HEK293 (cell line): ENCODE data around the gene TACC2.

Experiments used
- CTCF ChIA-PET: fragments of 350-600 bp; formaldehyde crosslinking; extraction: SDS; loops from one replicate; lab custom pipeline; 2021; ENCODE audit warnings: antibody characterized with exemption; lab: Yijun Ruan, JAX
- POLR2A ChIA-PET: fragments of 300-600 bp; formaldehyde crosslinking; extraction: SDS; loops from one replicate; lab custom pipeline; 2020; ENCODE audit warnings: antibody characterized with exemption, inconsistent platforms; lab: Yijun Ruan, JAX
- H3K27ac ChIP-seq: fragments of 200-500 bp; sonication (Bioruptor generic); 2 replicates; pipeline ENCODE4 v1.5.1; 2014; ENCODE audit warnings: low read depth, low read length, control low read depth, inconsistent platforms; ENCODE audit errors: extremely low read depth
- H3K36me3 ChIP-seq, 2 experiments: fragments of 200-500 bp in 1 of 2; sonication (Bioruptor generic) in 1 of 2; 1 replicate in 1 of 2; 2 replicates in 1 of 2; pipeline ENCODE4 v1.5.1; 2014 to 2017; ENCODE audit warnings: inconsistent platforms in 2 of 2, low read length in 2 of 2; ENCODE audit not compliant: control insufficient read depth in 2 of 2, insufficient read depth in 1 of 2
- H3K4me1 ChIP-seq: fragments of 200-500 bp; sonication (Bioruptor generic); 2 replicates; pipeline ENCODE4 v1.5.1; 2014; ENCODE audit warnings: mild to moderate bottlenecking, low read length, inconsistent platforms; ENCODE audit not compliant: control insufficient read depth, insufficient read depth
- H3K4me3 ChIP-seq: 2 replicates; pipeline ENCODE4 v1.5.1; 2011; ENCODE audit warnings: low read depth, mild to moderate bottlenecking, control low read depth, low read length, moderate library complexity
- H3K9me3 ChIP-seq: fragments of 200-500 bp; sonication (Bioruptor generic); 2 replicates; pipeline ENCODE4 v1.5.1; 2014; ENCODE audit warnings: low read depth, low read length, inconsistent platforms; ENCODE audit not compliant: control insufficient read depth, insufficient read depth
- ATF2 ChIP-seq: fragments of 450-650 bp; formaldehyde crosslinking; IDR thresholded peaks from 2 replicates; pipeline ENCODE4 v1.5.1; 2016; ENCODE audit warnings: missing biosample characterization, missing genetic modification characterization, low read depth
- GLI2 ChIP-seq: fragments of 450-650 bp; formaldehyde crosslinking; IDR thresholded peaks from 2 replicates; pipeline ENCODE4; 2017; ENCODE audit warnings: missing biosample characterization, missing genetic modification characterization, low read depth, borderline replicate concordance
- MZF1 ChIP-seq: fragments of 450-650 bp; formaldehyde crosslinking; IDR thresholded peaks from 2 replicates; pipeline ENCODE4 v1.5.1; 2017; ENCODE audit warnings: missing biosample characterization, missing genetic modification characterization, borderline replicate concordance
- OVOL3 ChIP-seq: fragments of 450-650 bp; formaldehyde crosslinking; IDR thresholded peaks from 2 replicates; pipeline ENCODE4 v1.5.1; 2016; ENCODE audit warnings: missing biosample characterization, missing genetic modification characterization
- PRDM2 ChIP-seq: fragments of 450-650 bp; formaldehyde crosslinking; IDR thresholded peaks from 2 replicates; pipeline ENCODE4 v1.5.1; 2016; ENCODE audit warnings: missing biosample characterization, missing genetic modification characterization, borderline replicate concordance
- TRIM28 ChIP-seq: IDR thresholded peaks from 2 replicates; pipeline ENCODE4 v1.6.1; 2011; ENCODE audit warnings: low read length, control low read depth, borderline replicate concordance
- ZBTB26 ChIP-seq: fragments of 450-650 bp; formaldehyde crosslinking; optimal IDR thresholded peaks from 2 replicates; pipeline ENCODE3; 2016; ENCODE audit warnings: missing biosample characterization, mild to moderate bottlenecking, missing genetic modification characterization
- ZBTB48 ChIP-seq: fragments of 450-650 bp; formaldehyde crosslinking; IDR thresholded peaks from 2 replicates; pipeline ENCODE4 v1.5.1; 2016; ENCODE audit warnings: missing biosample characterization, missing genetic modification characterization
- ZBTB6 ChIP-seq: fragments of 450-650 bp; formaldehyde crosslinking; IDR thresholded peaks from 2 replicates; pipeline ENCODE4 v1.5.1; 2017; ENCODE audit warnings: missing biosample characterization, missing genetic modification characterization
- ZFP41 ChIP-seq: fragments of 450-650 bp; formaldehyde crosslinking; IDR thresholded peaks from 2 replicates; pipeline ENCODE4 v1.5.1; 2016; ENCODE audit warnings: missing biosample characterization, missing genetic modification characterization, borderline replicate concordance
- ZNF112 ChIP-seq: fragments of 450-650 bp; formaldehyde crosslinking; IDR thresholded peaks from 2 replicates; pipeline ENCODE4 v1.5.0; 2017; ENCODE audit warnings: missing biosample characterization, missing genetic modification characterization
- ZNF121 ChIP-seq: fragments of 450-650 bp; formaldehyde crosslinking; IDR thresholded peaks from 2 replicates; pipeline ENCODE4 v1.5.1; 2016; ENCODE audit warnings: missing biosample characterization, missing genetic modification characterization
- ZNF146 ChIP-seq: fragments of 450-650 bp; formaldehyde crosslinking; IDR thresholded peaks from 2 replicates; pipeline ENCODE4 v1.5.1; 2016; ENCODE audit warnings: missing biosample characterization, missing genetic modification characterization
- ZNF16 ChIP-seq: fragments of 450-650 bp; formaldehyde crosslinking; IDR thresholded peaks from 2 replicates; pipeline ENCODE4 v1.5.1; 2016; ENCODE audit warnings: low read depth, missing biosample characterization, missing genetic modification characterization
- ZNF169 ChIP-seq: fragments of 450-650 bp; formaldehyde crosslinking; IDR thresholded peaks from 2 replicates; pipeline ENCODE4 v1.5.1; 2016; ENCODE audit warnings: missing biosample characterization, missing genetic modification characterization
- ZNF18 ChIP-seq: fragments of 450-650 bp; formaldehyde crosslinking; IDR thresholded peaks from 2 replicates; pipeline ENCODE4 v1.5.1; 2016; ENCODE audit warnings: missing biosample characterization, missing genetic modification characterization
- ZNF366 ChIP-seq: fragments of 450-650 bp; formaldehyde crosslinking; conservative IDR thresholded peaks from 2 replicates; pipeline ENCODE4 v1.5.1; 2016; ENCODE audit warnings: missing biosample characterization, missing genetic modification characterization
- ZNF394 ChIP-seq: fragments of 450-650 bp; formaldehyde crosslinking; IDR thresholded peaks from 2 replicates; pipeline ENCODE4 v1.5.1; 2016; ENCODE audit warnings: missing biosample characterization, missing genetic modification characterization, mild to moderate bottlenecking, moderate library complexity, borderline replicate concordance
- ZNF433 ChIP-seq: fragments of 450-650 bp; formaldehyde crosslinking; IDR thresholded peaks from 2 replicates; pipeline ENCODE4 v1.5.1; 2016; ENCODE audit warnings: missing biosample characterization, missing genetic modification characterization, low read depth
- ZNF529 ChIP-seq: fragments of 450-650 bp; formaldehyde crosslinking; IDR thresholded peaks from 2 replicates; pipeline ENCODE4 v1.5.1; 2017; ENCODE audit warnings: missing genetic modification characterization, missing biosample characterization; ENCODE audit not compliant: insufficient replicate concordance
- ZNF560 ChIP-seq: fragments of 450-650 bp; formaldehyde crosslinking; IDR thresholded peaks from 2 replicates; pipeline ENCODE4 v1.5.1; 2017; ENCODE audit warnings: missing biosample characterization, missing genetic modification characterization, borderline replicate concordance
- ZNF561 ChIP-seq: fragments of 450-650 bp; IDR thresholded peaks from 2 replicates; pipeline ENCODE4 v1.5.1; 2018; ENCODE audit warnings: missing biosample characterization, missing genetic modification characterization, borderline replicate concordance
- ZNF629 ChIP-seq: fragments of 450-650 bp; formaldehyde crosslinking; IDR thresholded peaks from 2 replicates; pipeline ENCODE4 v1.5.1; 2017; ENCODE audit warnings: missing biosample characterization, missing genetic modification characterization
- ZNF76 ChIP-seq: fragments of 450-650 bp; formaldehyde crosslinking; IDR thresholded peaks from 2 replicates; pipeline ENCODE4; 2016; ENCODE audit warnings: low read depth, missing biosample characterization, missing genetic modification characterization, borderline replicate concordance

Gene TACC2

GRCh38 chr10:122097935-122098334 is 109.0 kb downstream of the TACC2 start:
- CTCF ChIA-PET = interaction anchor here (1.1 to 1.6 kb wide), 4 partner anchors 14 to 47 kb away, joined by 3 to 6 read pairs (median 4); no protein-coding TSS in a partner anchor
- no peaks in the 10 kb centered on the region for H3K9me3 ChIP-seq
- TF ChIP-seq ZNF629 (no peak), ZNF433 (tag by site-specific recombination) (no peak), ZBTB6 (tag by site-specific recombination) (no peak), ZBTB26 (tag by site-specific recombination) (no peak), ZNF16 (tag by site-specific recombination) (no peak), ZNF169 (tag by site-specific recombination) (no peak), ZNF76 (tag by site-specific recombination) (no peak), ATF2 (tag by site-specific recombination) (no peak), MZF1 (tag by site-specific recombination) (no peak), ZNF121 (tag by site-specific recombination) (no peak), PRDM2 (no peak), TRIM28 (no peak), ZNF146 (tag by site-specific recombination) (no peak)
- TF ChIP-seq, all 188 proteins: peak for 0
- H3K4me1 ChIP-seq = peaks cover 4% of the 10 kb centered on the region
- POLR2A ChIA-PET = interaction anchor here (1.2 kb wide), 1 partner anchor 25 kb away, joined by 3 read pairs; no protein-coding TSS in a partner anchor
- H3K27ac ChIP-seq = no peak overlapping the region
- no peaks in the 10 kb centered on the region for H3K36me3 ChIP-seq
- no peak overlapping the region for H3K4me3 ChIP-seq

GRCh38 chr10:122098924-122099323 is 110.0 kb downstream of the TACC2 start:
- Histone ChIP-seq H3K4me1 (peaks cover 4% of the 10 kb centered on the region), H3K9me3 (no peaks in the 10 kb centered on the region), H3K36me3 (no peaks in the 10 kb centered on the region), H3K27ac (no peak overlapping the region), H3K4me3 (no peak overlapping the region)
- TF ChIP-seq ZNF561 (tag by site-specific recombination) = no peak
- no peak for TF ChIP-seq ZNF394 (tag by site-specific recombination)
- TF ChIP-seq ZFP41 = no peak
- TF ChIP-seq ZNF529 (tag by site-specific recombination) = no peak
- no peak for TF ChIP-seq ZNF560 (tag by site-specific recombination)
- TF ChIP-seq ZNF112 (tag by site-specific recombination) = no peak
- no peak for TF ChIP-seq OVOL3 (tag by site-specific recombination)
- TF ChIP-seq GLI2 (tag by site-specific recombination) = no peak
- TF ChIP-seq ZNF18 (tag by site-specific recombination) = no peak
- no peak for TF ChIP-seq ZNF366 (tag by site-specific recombination)
- no peak for TF ChIP-seq ZBTB48 (tag by site-specific recombination)
- CTCF ChIA-PET = interaction anchor here (1.2 to 1.6 kb wide), 2 partner anchors 14 to 47 kb away, joined by 4 read pairs; no protein-coding TSS in a partner anchor
- POLR2A ChIA-PET = no interaction called here
